A549 (cell line): ENCODE results near the gene COPE. TPM values are rescaled to one million over a fixed set of nuclear protein-coding genes. Genes with fewer than 3 reads are reported as not detected.

Experiments
- ATAC-seq, 2 experiments: fragments of 200-7000 bp in 1 of 2; fragments of >200 bp in 1 of 2; cut with Nextera tagmentation in 1 of 2; cut with Tn5 transposase in 1 of 2; 3 replicates each; pipeline versions ENCODE4 v1.8.0 to v1.9.1; 2018 to 2020; ENCODE audit warnings: mild to moderate bottlenecking in 1 of 2, moderate library complexity in 1 of 2
- CTCF ChIA-PET: fragments of 300-600 bp; sonication (Branson Sonifier 250); formaldehyde crosslinking; extraction: SDS; loops from one replicate; lab custom pipeline; 2021; ENCODE audit warnings: antibody characterized with exemption, inconsistent platforms; lab: Yijun Ruan, JAX
- POLR2A ChIA-PET: fragments of 350-600 bp; formaldehyde crosslinking; extraction: SDS; loops from one replicate; lab custom pipeline; 2021; ENCODE audit warnings: antibody characterized with exemption, inconsistent platforms; lab: Yijun Ruan, JAX
- DNase-seq, 2 experiments: peaks; one replicate each; pipeline versions ENCODE4 v3.0.0 to v3.0.0-alpha.2; 2011 to 2016; ENCODE audit warnings: low read depth in 1 of 2, low spot score in 1 of 2
- FAIRE-seq: peaks from 2 replicates; lab custom pipeline; 2011; peaks lifted over from hg19 to GRCh38; lab: Jason Lieb, UNC
- H3K27ac ChIP-seq, 2 experiments: fragments of >200 bp; sonication (Bioruptor Twin); formaldehyde crosslinking; 3 replicates each; pipeline ENCODE4 v1.5.1; 2016 to 2017
- H3K4me1 ChIP-seq: fragments of >200 bp; sonication (Bioruptor Twin); formaldehyde crosslinking; 3 replicates; pipeline ENCODE4 v1.6.1; 2016
- H3K4me2 ChIP-seq: fragments of >200 bp; sonication (Bioruptor Twin); formaldehyde crosslinking; 3 replicates; pipeline ENCODE4 v1.6.1; 2016
- H3K4me3 ChIP-seq: fragments of >200 bp; sonication (Bioruptor Twin); formaldehyde crosslinking; 3 replicates; pipeline ENCODE4 v1.5.1; 2016
- H3K9me3 ChIP-seq: fragments of >200 bp; sonication (Bioruptor Twin); formaldehyde crosslinking; 3 replicates; pipeline ENCODE4 v1.6.1; 2016
- CBX2 ChIP-seq: fragments of 200-600 bp; sonication (generic); IDR thresholded peaks from 2 replicates; pipeline ENCODE4 v1.6.1; 2016; ENCODE audit warnings: low read depth, mild to moderate bottlenecking, borderline replicate concordance
- CTCF ChIP-seq: fragments of >200 bp; sonication (Bioruptor Twin); formaldehyde crosslinking; IDR thresholded peaks from 3 replicates; pipeline ENCODE4 v1.5.1; 2016
- EHF ChIP-seq: fragments of 250-450 bp; sonication (Bioruptor Pico); IDR thresholded peaks from 2 replicates; pipeline ENCODE4 v1.5.0; 2020; ENCODE audit warnings: mild to moderate bottlenecking
- EHMT2 ChIP-seq: fragments of 200-600 bp; sonication (generic); IDR thresholded peaks from 2 replicates; pipeline ENCODE4 v1.6.1; 2016; ENCODE audit warnings: antibody characterized with exemption, low read depth, mild to moderate bottlenecking, moderate library complexity
- ESRRA ChIP-seq: fragments of 150-350 bp; IDR thresholded peaks from 2 replicates; pipeline ENCODE4 v1.6.1; 2014; ENCODE audit warnings: mild to moderate bottlenecking, low read length, borderline replicate concordance
- FOSL2 ChIP-seq, 2 experiments: fragments of 450-650 bp in 1 of 2; fragments of >200 bp in 1 of 2; sonication (Bioruptor Twin) in 1 of 2; formaldehyde crosslinking; IDR thresholded peaks; 2 replicates each; pipeline versions ENCODE4 v1.5.0 to v1.6.1; 2016 to 2020; ENCODE audit warnings: mild to moderate bottlenecking in 1 of 2, moderate library complexity in 1 of 2
- HEYL ChIP-seq: fragments of 250-450 bp; sonication (Bioruptor Pico); IDR thresholded peaks from 2 replicates; pipeline ENCODE4 v1.8.0; 2021; ENCODE audit warnings: mild to moderate bottlenecking, moderate library complexity
- HOXA7 ChIP-seq: fragments of 250-450 bp; sonication (Bioruptor Pico); IDR thresholded peaks from 2 replicates; pipeline ENCODE4 v1.5.0; 2020; ENCODE audit warnings: mild to moderate bottlenecking, moderate library complexity
- HOXB5 ChIP-seq: fragments of 250-450 bp; sonication (Bioruptor Pico); IDR thresholded peaks from 2 replicates; pipeline ENCODE4 v1.5.0; 2020; ENCODE audit warnings: mild to moderate bottlenecking, moderate library complexity
- JUN ChIP-seq, 2 experiments: fragments of >200 bp; sonication (Bioruptor Twin); formaldehyde crosslinking; IDR thresholded peaks; 2 replicates in 1 of 2; 3 replicates in 1 of 2; pipeline ENCODE4 v1.6.1; 2016 to 2017
- JUNB ChIP-seq: fragments of >200 bp; sonication (Bioruptor Twin); formaldehyde crosslinking; IDR thresholded peaks from 2 replicates; pipeline ENCODE4 v1.6.1; 2016
- KDM1A ChIP-seq: fragments of 200-600 bp; sonication (generic); IDR thresholded peaks from 2 replicates; pipeline ENCODE4 v1.6.1; 2016; ENCODE audit warnings: low read depth, mild to moderate bottlenecking
- KDM5A ChIP-seq: fragments of 200-600 bp; sonication (generic); IDR thresholded peaks from 2 replicates; pipeline ENCODE4 v1.6.1; 2016; ENCODE audit warnings: antibody characterized with exemption, mild to moderate bottlenecking
- MAFK ChIP-seq: fragments of 450-650 bp; IDR thresholded peaks from 2 replicates; pipeline ENCODE4 v1.6.1; 2014; ENCODE audit not compliant: partially characterized antibody
- MAZ ChIP-seq: fragments of 150-350 bp; IDR thresholded peaks from 2 replicates; pipeline ENCODE4 v1.6.1; 2014; ENCODE audit warnings: antibody characterized with exemption, low read depth, low read length, borderline replicate concordance
- MYC ChIP-seq: IDR thresholded peaks from 2 replicates; pipeline ENCODE4 v1.6.1; 2012; ENCODE audit warnings: mild to moderate bottlenecking, inconsistent platforms, low read length, improper control_type of control experiment, borderline replicate concordance
- PBX3 ChIP-seq: IDR thresholded peaks from 2 replicates; pipeline ENCODE4 v1.6.1; 2012
- PHF8 ChIP-seq: fragments of 200-600 bp; sonication (generic); IDR thresholded peaks from 2 replicates; pipeline ENCODE4 v1.6.1; 2016; ENCODE audit warnings: low read depth, mild to moderate bottlenecking, antibody characterized with exemption, moderate library complexity, borderline replicate concordance
- RARB ChIP-seq: fragments of 250-450 bp; sonication (Bioruptor Pico); IDR thresholded peaks from 2 replicates; pipeline ENCODE4 v1.8.0; 2021; ENCODE audit warnings: mild to moderate bottlenecking, moderate library complexity
- SREBF2 ChIP-seq: fragments of 450-650 bp; IDR thresholded peaks from 2 replicates; pipeline ENCODE4 v1.6.1; 2014; ENCODE audit warnings: mild to moderate bottlenecking, moderate library complexity
- TFCP2L1 ChIP-seq: fragments of 250-450 bp; sonication (Bioruptor Pico); IDR thresholded peaks from 2 replicates; pipeline ENCODE4 v1.5.0; 2021; ENCODE audit warnings: mild to moderate bottlenecking
- USF2 ChIP-seq: fragments of 450-650 bp; IDR thresholded peaks from 2 replicates; pipeline ENCODE4 v1.6.1; 2014; ENCODE audit warnings: antibody characterized with exemption
- ZC3H11A ChIP-seq: fragments of 450-650 bp; IDR thresholded peaks from 2 replicates; pipeline ENCODE4 v1.6.1; 2014; ENCODE audit warnings: antibody characterized with exemption, mild to moderate bottlenecking
- ZFP36 ChIP-seq: fragments of 450-650 bp; IDR thresholded peaks from 2 replicates; pipeline ENCODE4 v1.6.1; 2014; ENCODE audit warnings: borderline replicate concordance; ENCODE audit not compliant: partially characterized antibody
- ZSCAN20 ChIP-seq: fragments of 250-450 bp; sonication (Bioruptor Pico); IDR thresholded peaks from 2 replicates; pipeline ENCODE4 v1.8.0; 2022; ENCODE audit warnings: mild to moderate bottlenecking, moderate library complexity
- WGBS: methylation state at CpG from one replicate; pipeline ENCODE4 v1.1.6; 2017; ENCODE audit errors: missing lambda C conversion rate; 5-methylcytosine and 5-hydroxymethylcytosine counted together
- polyA plus RNA-seq, 4 experiments: library from polyadenylated mRNA; depleted of rRNA in 3 of 4; stranded (reverse); fragments of >200 nt; fragmentation: RNase III in 1 of 4; extraction: RNeasy Plus Mini Kit Qiagen cat#74134 plus additional on column Dnase treatment in 1 of 4; gene quantifications; 2 replicates in 3 of 4; 3 replicates in 1 of 4; pipeline ENCODE4 v1.2.3, GENCODE V29; 2011 to 2017
- TF ChIP-seq, protein P1 (sequence below): IDR thresholded peaks from 2 replicates; pipeline ENCODE4 v1.6.1; 2012
- TF ChIP-seq, protein P2 (sequence below): fragments of 150-350 bp; IDR thresholded peaks from 2 replicates; pipeline ENCODE4 v1.6.1; 2014; ENCODE audit warnings: low read depth, mild to moderate bottlenecking, low read length
- TF ChIP-seq, protein P3 (sequence below): fragments of >200 bp; sonication (Bioruptor Twin); formaldehyde crosslinking; IDR thresholded peaks from 3 replicates; pipeline ENCODE4 v1.6.1; 2016

COPE gene
- polyA plus RNA-seq, 2 of the 4 experiments (the other 2 are of a cell fraction), result 94.0 to 114 TPM

GRCh38 chr19:18851673-18852325 lies 67.4 kb downstream of the COPE start:
- Histone ChIP-seq H3K4me3 (no peak overlapping the region), H3K4me2 (no peak overlapping the region), H3K4me1 (0 out of 3 replicates have a peak, but pooled peaks cover 3% of the 10 kb centered on the region), H3K27ac (no peak overlapping the region), H3K9me3 (no peaks in the 10 kb centered on the region)
- DNase-seq (no peak), FAIRE-seq (no peak), ATAC-seq (no peak)
- CTCF ChIA-PET, result interaction anchor here (1.2 to 1.9 kb wide), 3 partner anchors 11 to 382 kb away, joined by 3 to 7 read pairs (median 4); no protein-coding TSS in a partner anchor
- POLR2A ChIA-PET, result no interaction called here
- TF ChIP-seq PBX3, result no peak
- no peak for TF ChIP-seq SREBF2
- TF ChIP-seq PHF8, result no peak
- no peak for TF ChIP-seq CBX2
- TF ChIP-seq ESRRA, result no peak
- no peak for TF ChIP-seq EHF (CRISPR knock-in tag)
- no peak for TF ChIP-seq JUN (IDR thresholded peaks at IDR 0.05)
- no peak for TF ChIP-seq HEYL
- no peak for TF ChIP-seq RARB (CRISPR knock-in tag)
- TF ChIP-seq TFCP2L1, result no peak
- no peak for TF ChIP-seq ZFP36
- no peak for TF ChIP-seq FOSL2 (IDR thresholded peaks at IDR 0.05)
- TF ChIP-seq FOSL2 (CRISPR knock-in tag; IDR thresholded peaks at IDR 0.05), result no peak
- TF ChIP-seq HOXA7, result no peak
- WGBS, result 90% methylated on average over 17 of the region's 31 CpGs

DNA sequence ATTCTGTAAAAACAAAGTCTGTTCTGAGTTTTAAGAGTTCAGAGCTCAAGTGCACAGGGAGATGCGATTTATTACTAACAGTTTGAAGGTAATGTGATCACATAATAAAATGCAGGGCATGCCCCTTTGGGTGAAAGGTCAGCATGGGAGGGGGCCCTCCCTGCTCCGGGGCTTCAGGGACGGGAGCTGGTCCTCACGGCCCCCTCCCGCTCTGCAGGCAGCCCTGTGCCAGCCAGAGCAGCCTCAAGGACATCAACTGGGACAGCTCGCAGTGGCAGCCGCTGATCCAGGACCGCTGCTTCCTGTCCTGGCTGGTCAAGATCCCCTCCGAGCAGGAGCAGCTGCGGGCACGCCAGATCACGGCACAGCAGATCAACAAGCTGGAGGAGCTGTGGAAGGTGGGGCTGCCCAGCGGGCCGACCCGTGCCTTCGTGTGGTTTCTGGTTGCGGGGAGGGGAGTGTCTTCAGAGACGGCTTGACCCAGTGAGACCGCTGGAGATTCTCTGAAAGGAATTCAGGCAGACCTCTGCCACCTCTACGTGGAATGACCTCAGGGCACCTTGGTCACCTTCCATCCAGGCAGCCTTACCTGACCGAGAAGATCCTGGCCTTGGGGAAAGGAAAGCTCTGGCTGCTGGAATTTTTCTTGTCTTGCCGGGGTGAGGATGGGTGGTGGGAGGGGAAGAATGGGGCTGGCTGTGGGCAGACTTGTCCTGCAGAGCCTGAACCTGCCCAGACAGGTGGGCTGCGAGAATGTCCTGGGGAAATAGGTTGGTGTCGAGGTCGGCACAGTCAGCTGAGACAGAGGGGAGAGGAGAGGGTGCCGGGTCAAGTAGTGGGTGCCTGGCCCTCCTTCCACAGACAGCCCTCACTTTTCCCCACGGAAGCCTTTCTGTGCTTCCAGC lies 68.5 kb downstream of the COPE start:
- H3K9me3 ChIP-seq, result no peaks in the 10 kb centered on the region
- H3K4me1 ChIP-seq, result 0 out of 3 replicates have a peak, but pooled peaks cover 4% of the 10 kb centered on the region
- 94% methylated on average over 18 of the region's 27 CpGs for WGBS
- no peak overlapping the region for H3K4me3 ChIP-seq
- FAIRE-seq (no peak), DNase-seq (no peak), ATAC-seq (no peak)
- no peak overlapping the region for H3K4me2 ChIP-seq
- ChIA-PET CTCF (interaction anchor here (0.6 to 4.8 kb wide), 7 partner anchors 12 to 381 kb away, joined by 3 to 46 read pairs (median 4); partner anchors contain the start of genes REX1BD and UBA52), POLR2A (no interaction called here)
- H3K27ac ChIP-seq, result no peak overlapping the region
- TF ChIP-seq, protein P1, sequence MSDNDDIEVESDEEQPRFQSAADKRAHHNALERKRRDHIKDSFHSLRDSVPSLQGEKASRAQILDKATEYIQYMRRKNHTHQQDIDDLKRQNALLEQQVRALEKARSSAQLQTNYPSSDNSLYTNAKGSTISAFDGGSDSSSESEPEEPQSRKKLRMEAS, result no peak
- TF ChIP-seq, protein P2, sequence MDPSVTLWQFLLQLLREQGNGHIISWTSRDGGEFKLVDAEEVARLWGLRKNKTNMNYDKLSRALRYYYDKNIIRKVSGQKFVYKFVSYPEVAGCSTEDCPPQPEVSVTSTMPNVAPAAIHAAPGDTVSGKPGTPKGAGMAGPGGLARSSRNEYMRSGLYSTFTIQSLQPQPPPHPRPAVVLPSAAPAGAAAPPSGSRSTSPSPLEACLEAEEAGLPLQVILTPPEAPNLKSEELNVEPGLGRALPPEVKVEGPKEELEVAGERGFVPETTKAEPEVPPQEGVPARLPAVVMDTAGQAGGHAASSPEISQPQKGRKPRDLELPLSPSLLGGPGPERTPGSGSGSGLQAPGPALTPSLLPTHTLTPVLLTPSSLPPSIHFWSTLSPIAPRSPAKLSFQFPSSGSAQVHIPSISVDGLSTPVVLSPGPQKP, result no peak
- TF ChIP-seq FOSL2 (IDR thresholded peaks at IDR 0.05) (no peak), FOSL2 (CRISPR knock-in tag; IDR thresholded peaks at IDR 0.05) (no peak), CTCF (no peak), ZC3H11A (no peak), MAZ (no peak), KDM5A (no peak), MYC (no peak), USF2 (no peak), PBX3 (no peak), PHF8 (no peak), KDM1A (no peak), ZSCAN20 (CRISPR knock-in tag) (no peak), HOXB5 (no peak), EHMT2 (no peak), JUNB (no peak), MAFK (no peak)
- TF ChIP-seq, protein P3, sequence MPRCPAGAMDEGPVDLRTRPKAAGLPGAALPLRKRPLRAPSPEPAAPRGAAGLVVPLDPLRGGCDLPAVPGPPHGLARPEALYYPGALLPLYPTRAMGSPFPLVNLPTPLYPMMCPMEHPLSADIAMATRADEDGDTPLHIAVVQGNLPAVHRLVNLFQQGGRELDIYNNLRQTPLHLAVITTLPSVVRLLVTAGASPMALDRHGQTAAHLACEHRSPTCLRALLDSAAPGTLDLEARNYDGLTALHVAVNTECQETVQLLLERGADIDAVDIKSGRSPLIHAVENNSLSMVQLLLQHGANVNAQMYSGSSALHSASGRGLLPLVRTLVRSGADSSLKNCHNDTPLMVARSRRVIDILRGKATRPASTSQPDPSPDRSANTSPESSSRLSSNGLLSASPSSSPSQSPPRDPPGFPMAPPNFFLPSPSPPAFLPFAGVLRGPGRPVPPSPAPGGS, result no peak
